Colon (tissue), 2 donors: ENCODE data around the gene EIF2D.
"Not testable (repeated sequence)": the region's sequence is repeated elsewhere in the genome, so short reads cannot be mapped to it uniquely, and the experiment has no call there.

ENCODE experiments used
- FAIRE-seq: peaks from 2 replicates; lab custom pipeline; 2012; peaks lifted over from hg19 to GRCh38; lab: Jason Lieb, UNC
- donor health status: control.
- donor health status: control.

The EIF2D gene

GRCh38 chr1:206635080-206635977 lies 23.1 kb upstream of the EIF2D start, which contains the start of gene DYRK3:
Gene DYRK3 (plus strand): TSS chr1:206635536. CDS start chr1:206635704, 168 bp downstream.
- FAIRE-seq, result no peak

DNA sequence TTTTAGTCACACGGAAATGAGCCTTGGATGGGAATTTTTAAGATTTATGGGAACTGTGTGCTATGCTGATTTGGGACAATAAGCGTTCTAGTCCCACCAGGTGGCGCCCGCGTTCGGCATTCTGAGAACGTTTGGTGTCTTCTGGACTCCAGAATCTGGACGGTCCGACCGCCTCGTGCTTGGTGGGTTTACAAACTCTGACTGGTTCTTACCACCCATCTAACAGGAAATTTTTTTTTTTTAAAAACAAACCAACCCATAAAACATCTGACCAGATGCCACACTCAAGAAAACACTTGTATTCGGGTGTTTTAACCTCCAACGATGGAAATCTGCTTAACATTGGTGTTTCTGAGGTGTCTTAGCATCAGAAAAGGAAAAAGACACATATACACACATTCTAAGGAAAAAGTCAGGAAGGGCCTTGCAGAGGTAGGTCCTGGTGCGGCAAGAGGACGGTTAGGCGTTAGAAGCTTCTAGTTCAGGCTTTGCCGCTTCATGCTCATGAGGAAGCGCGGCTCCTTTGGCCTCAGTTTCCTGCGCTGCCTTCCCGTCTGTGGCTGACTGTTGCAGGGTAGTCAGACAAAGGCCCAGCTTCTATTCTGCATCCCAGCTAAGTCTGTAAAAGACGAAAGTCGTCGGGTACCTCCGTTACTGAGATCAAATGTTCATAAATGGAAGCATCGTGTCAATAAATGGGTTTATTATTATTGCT lies 22.3 kb upstream of the EIF2D start:
- FAIRE-seq, result no peak

DNA sequence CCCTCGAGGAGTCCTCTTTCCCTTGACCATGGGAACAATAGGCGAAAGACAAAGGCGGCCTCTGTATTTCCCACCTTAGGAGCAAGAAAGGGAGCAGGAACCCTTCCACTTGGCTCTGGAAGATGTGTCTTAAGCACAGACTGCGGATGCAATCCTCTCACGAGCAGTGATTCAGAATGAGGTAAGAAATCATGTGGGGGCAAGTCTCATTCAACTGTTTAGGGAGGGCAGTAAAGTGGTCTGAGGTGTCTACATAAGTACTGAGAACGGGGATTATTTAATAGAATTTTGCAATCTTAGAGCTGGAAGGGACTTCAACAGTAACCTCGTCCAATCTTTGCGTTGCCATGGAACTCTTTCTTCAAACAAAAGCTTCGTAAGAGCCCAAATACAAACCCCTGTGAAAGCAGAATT lies 21.4 kb upstream of the EIF2D start:
- FAIRE-seq, result no peak

- no peak for FAIRE-seq
Measured at GRCh38 chr1:206631085-206631509, 18.8 kb upstream of the EIF2D start.

- FAIRE-seq, result no peak
Measured at GRCh38 chr1:206628916-206629315, 16.7 kb upstream of the EIF2D start.

GRCh38 chr1:206626396-206626795 lies 14.1 kb upstream of the EIF2D start:
- FAIRE-seq, result not testable (repeated sequence)

GRCh38 chr1:206609229-206609991 lies 2.9 kb downstream of the EIF2D start:
- FAIRE-seq, result no peak

GRCh38 chr1:206608108-206608698 lies 4.1 kb downstream of the EIF2D start:
- FAIRE-seq, result no peak

DNA sequence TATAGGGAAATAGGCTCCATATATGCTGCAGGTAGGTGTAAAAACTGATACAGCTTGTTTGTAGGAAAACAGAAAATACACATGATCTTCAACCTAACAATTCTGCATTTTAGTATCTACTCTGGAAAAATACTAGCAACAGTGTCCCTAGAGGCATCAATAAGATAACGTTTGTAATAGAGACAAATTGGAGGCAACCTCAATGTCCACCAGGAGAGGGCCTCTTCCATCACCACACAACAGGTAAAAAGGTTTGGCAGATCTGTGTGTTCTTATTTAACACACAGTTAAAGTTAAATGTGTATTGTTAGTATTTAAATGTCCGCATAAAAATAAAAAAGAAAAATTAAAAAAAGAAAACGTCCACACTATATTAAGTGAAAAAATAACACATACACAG lies 5.4 kb downstream of the EIF2D start:
- no peak for FAIRE-seq

DNA sequence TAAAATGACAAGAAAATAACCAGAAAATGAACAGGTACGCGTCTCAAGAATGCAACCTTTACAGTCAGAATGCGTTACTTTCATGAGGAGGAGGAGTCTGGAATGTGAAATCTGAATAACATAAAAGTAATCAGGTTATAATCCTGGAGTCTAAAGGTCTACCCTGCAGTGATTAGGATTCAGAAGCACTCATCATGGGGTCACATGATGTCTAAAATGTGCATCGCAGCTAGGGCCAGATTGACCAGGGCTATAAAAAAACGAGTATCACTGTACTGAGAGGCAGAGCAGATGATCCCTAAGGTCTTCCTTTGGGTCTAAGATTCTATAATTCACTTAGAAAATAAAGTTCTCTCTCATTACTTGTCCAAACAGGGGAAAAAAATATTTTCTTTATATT lies 7.4 kb downstream of the EIF2D start:
- FAIRE-seq, result no peak

- no peak for FAIRE-seq
Measured at GRCh38 chr1:206600527-206600926, 11.7 kb downstream of the EIF2D start.

DNA sequence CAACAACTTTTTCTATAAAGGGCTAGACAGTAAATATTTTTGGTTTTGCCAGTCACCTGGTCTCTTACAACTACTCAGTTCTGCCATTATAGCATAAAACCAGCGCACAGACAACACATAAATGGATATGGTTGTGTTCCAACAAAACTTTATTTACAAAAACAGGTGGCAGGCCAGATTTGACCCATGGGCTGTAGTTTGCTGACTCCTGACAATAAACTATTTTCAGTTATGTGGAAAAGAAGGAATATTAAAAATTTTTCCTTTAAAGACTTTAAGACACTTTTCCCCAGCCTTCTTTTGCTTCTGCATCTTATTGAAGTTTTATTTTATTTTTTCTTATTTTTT lies 16.0 kb downstream of the EIF2D start:
- FAIRE-seq, result no peak

DNA sequence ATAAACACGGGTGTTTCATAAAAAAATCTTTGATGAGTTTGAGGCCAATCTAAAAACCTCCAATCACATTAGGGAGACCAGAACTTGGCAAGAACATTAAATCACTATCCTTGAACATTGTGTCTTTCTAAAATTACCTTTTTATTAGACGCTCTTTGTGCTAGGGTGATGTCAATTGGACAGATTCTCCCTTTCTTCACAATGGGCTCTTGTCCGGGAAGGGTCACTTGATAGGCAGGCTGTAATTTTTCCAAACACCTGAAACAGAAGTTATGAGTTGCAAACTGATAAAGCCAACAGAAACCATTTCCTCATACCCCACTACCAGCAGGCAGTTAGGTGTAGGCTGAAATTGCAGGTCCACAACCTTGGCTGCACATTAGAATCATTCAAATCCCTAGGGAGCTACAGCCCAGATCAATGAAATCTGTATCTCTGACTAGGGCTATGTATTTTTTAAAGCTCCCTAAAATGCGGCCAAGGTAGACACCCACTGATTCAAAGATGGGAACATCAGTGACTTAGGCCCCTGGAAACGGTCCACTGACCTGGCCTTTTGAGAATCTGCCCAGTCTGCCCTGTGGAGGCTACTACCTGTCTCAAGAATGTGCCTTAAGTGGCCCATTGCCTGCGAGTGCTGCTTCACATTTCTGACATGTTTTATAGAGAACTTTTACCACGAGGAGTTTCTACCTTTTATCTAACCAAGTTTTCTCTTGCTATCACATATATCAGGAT lies 16.5 kb downstream of the EIF2D start:
- no peak for FAIRE-seq

DNA sequence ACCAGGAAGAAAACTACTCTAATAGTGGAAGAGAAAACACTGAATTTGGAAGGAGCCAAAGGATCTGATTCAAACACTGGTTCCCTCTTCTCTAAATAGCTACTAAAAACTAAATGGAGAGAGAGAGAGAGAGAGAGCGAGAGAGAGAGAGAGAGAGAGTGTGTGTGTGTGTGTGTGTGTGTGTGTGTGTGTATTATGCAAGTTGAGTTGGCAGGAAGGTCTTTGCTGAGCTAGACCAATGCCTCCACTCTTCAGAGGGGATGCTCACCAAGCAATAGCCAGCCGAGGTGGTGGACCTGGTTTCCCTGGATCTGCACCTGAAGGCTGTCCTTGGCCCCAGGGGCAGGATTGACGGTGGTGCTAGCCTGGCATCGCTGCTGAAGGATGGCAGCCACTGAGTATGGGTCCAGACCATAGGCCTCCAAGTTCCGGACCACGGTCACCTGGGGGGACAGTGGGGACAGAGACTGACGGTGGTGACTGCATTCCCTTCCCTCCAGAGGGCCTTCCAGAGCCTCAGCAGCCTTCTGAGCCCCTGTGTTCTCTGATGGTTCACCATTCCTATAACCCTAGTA lies 18.8 kb downstream of the EIF2D start:
- no peak for FAIRE-seq

GRCh38 chr1:206591696-206592095 lies 20.6 kb downstream of the EIF2D start:
- no peak for FAIRE-seq

- FAIRE-seq, result no peak
Measured at GRCh38 chr1:206591226-206591625, 21.0 kb downstream of the EIF2D start.

DNA sequence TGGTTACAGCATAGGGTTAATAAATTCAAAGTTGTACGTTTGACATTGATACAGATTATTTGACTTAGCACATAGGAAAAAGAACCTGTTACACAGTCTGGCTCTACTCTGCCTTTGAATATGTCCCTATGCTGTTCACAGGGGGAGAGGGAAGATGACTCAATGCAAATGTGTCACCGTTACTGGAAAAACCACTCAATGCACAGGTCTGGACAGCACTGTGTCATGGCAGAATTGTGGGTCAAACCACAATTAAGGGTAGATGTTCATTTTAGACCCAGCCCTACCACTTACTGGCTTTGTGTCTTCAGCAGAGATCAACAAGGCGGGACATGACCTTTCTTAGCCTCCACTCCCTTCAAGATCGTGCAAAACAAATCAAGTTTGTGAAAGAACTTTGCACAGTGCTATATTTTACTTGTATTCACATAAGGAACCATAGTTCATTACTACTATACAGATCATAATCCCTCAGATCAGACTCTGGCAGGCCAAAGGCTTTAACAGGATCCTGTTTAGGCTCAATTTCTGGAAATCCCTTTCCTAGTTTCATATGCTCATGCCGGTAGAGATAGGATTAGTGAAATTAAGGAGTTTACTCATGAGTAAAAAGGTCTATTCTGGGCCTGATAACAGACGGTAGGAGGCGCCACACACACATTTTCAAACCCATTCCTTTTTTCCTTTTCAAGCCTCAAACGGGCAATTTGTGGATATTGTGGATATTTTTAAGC lies 22.1 kb downstream of the EIF2D start:
- no peak for FAIRE-seq

DNA sequence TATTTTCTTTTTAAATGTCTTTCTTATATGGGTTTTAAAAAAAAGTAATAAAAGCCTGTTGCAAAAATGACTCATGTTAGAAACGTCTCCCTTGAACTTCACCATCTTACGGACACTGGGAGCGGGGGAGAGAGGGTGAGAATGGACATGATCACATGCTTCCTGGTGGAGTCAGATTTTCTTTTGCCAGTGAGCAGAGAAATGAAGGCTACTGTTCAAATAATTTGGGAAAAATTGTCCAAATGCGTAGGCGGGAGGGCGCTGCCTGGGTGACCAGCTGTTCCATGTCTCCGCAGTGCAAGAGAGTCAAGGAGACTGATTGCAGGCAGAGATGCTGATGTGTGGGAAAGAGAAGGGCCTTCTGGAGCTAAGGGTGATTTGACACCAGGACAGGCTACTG lies 23.1 kb downstream of the EIF2D start:
- no peak for FAIRE-seq

GRCh38 chr1:206588492-206588891 lies 23.8 kb downstream of the EIF2D start:
- FAIRE-seq, result no peak

- FAIRE-seq, result no peak
Measured at GRCh38 chr1:206587904-206588303, 24.4 kb downstream of the EIF2D start.
